Mucosa of descending colon (tissue), 3 donors: Measurements from ENCODE around the gene CSK. TPM values are rescaled to one million over a fixed set of nuclear protein-coding genes. Genes with fewer than 3 reads are reported as not detected.

Experiments used
- ATAC-seq: fragments of 200-7000 bp; cut with Tn5 transposase; one replicate; pipeline ENCODE4 v1.9.1; 2020; ENCODE audit warnings: mild to moderate bottlenecking, moderate library complexity
- DNase-seq, 3 donors: peaks; one replicate each; pipeline ENCODE4 v3.0.0-alpha.2; 2020
- H3K36me3 ChIP-seq: fragments of 200-600 bp; one replicate; pipeline ENCODE4 v1.8.0; 2021; ENCODE audit warnings: low read depth, mild to moderate bottlenecking
- H3K4me1 ChIP-seq: fragments of 200-600 bp; one replicate; pipeline ENCODE4 v1.8.0; 2021; ENCODE audit warnings: low read depth, mild to moderate bottlenecking
- H3K4me3 ChIP-seq: fragments of 200-600 bp; one replicate; pipeline ENCODE4 v1.8.0; 2021; ENCODE audit warnings: mild to moderate bottlenecking
- H3K9me3 ChIP-seq: fragments of 200-600 bp; one replicate; pipeline ENCODE4 v1.8.0; 2021; ENCODE audit warnings: mild to moderate bottlenecking
- intact Hi-C, 2 donors: fragments of 100-400 bp; cut with DNase I in 1 of 2; cut with micrococcal nuclease in 1 of 2; formaldehyde crosslinking; loops; one replicate each; pipeline versions ENCODE4 v1.11.0 to v1.11.1; 2022; cut with DNase I, micrococcal nuclease
- total RNA-seq, 3 donors: library from RNA; stranded (reverse); fragmentation: NEBNext Ultra II Directional in 2 of 3; extraction: Animal tissue kit (Norgen Biotek cat#: 25700) in 2 of 3; gene quantifications; one replicate each; pipeline versions ENCODE4 v1.2.1 to v1.2.4, GENCODE V29; 2021 to 2023
- TF ChIP-seq, protein P1 (sequence below): fragments of 200-600 bp; IDR thresholded peaks from one replicate; pipeline ENCODE4 v1.8.0; 2022; ENCODE audit warnings: antibody characterized with exemption, mild to moderate bottlenecking
- donor health status: DM: no; HTN: no; CAD: no; lungs with moderate emphysema.
- donor health status: DM: no; HTN: no; CAD: no.
- donor health status: DM: no; HTN: yes; CAD: no.

CSK gene
- total RNA-seq, 3 donors from 2014 or later, result 66.2 to 103 (median 90.5) TPM

DNA sequence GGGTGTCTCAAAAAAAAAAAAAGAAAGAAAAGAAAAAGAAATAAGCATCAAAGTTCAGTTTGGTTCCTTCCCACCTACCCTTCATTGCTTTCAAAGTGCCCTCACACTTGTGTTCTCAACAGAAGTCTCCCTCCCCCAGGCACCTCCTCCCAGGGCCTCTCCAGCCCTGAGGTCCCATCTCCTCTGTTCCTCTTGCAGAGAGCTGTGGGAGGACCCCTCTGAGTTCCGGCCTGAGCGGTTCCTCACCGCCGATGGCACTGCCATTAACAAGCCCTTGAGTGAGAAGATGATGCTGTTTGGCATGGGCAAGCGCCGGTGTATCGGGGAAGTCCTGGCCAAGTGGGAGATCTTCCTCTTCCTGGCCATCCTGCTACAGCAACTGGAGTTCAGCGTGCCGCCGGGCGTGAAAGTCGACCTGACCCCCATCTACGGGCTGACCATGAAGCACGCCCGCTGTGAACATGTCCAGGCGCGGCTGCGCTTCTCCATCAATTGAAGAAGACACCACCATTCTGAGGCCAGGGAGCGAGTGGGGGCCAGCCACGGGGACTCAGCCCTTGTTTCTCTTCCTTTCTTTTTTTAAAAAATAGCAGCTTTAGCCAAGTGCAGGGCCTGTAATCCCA is 27.2 kb upstream of the CSK start:
- intact Hi-C loops, result no loop called here
- Histone ChIP-seq H3K36me3 (no peaks in the 10 kb centered on the region), H3K9me3 (no peaks in the 10 kb centered on the region), H3K4me3 (no peak overlapping the region), H3K4me1 (no peaks in the 10 kb centered on the region)
- TF ChIP-seq, protein P1, sequence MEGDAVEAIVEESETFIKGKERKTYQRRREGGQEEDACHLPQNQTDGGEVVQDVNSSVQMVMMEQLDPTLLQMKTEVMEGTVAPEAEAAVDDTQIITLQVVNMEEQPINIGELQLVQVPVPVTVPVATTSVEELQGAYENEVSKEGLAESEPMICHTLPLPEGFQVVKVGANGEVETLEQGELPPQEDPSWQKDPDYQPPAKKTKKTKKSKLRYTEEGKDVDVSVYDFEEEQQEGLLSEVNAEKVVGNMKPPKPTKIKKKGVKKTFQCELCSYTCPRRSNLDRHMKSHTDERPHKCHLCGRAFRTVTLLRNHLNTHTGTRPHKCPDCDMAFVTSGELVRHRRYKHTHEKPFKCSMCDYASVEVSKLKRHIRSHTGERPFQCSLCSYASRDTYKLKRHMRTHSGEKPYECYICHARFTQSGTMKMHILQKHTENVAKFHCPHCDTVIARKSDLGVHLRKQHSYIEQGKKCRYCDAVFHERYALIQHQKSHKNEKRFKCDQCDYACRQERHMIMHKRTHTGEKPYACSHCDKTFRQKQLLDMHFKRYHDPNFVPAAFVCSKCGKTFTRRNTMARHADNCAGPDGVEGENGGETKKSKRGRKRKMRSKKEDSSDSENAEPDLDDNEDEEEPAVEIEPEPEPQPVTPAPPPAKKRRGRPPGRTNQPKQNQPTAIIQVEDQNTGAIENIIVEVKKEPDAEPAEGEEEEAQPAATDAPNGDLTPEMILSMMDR, result no peak
- no peak for DNase-seq
- ATAC-seq, result no peak

DNA sequence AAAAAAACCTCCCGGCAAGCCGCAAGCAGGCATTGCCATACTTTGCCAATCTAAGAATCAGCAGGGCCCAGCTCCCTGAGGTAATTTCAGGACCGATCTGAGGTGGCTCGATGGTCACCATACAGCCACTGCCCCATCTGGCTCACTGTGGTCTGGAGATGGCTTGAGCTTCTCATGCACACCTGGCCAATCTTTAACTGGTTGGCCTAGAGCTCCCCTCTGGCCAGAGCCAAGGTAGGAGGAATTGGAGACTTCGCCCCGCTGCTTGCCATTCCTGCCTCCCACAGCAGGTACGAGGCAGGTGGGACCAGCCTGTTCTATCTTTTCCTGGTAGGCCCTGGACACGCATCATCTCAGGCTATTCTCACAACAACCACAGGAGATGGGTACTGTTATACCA is 23.1 kb upstream of the CSK start:
- intact Hi-C loops, result no loop called here
- TF ChIP-seq, protein P1, result no peak
- no peak for ATAC-seq
- Histone ChIP-seq H3K9me3 (no peaks in the 10 kb centered on the region), H3K36me3 (no peaks in the 10 kb centered on the region), H3K4me3 (no peak overlapping the region), H3K4me1 (no peaks in the 10 kb centered on the region)
- no peak for DNase-seq

DNA sequence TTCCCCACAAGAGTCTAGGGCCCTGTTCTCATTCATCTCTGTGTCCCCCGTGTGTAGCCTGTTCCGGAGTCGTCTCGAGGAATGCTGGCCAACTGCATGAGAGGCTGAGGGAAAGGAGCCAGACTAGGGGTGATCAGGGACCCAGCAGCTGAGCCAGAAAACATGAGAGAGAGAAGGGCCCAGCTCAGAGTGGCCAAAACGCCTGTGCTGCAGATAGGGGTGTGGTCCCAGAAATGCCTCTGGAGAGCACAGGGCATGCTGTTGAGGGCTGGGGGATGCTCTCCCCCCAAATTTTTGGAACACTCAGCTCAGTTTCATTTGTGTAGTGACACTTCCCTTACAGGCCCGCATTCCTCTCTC is 19.1 kb upstream of the CSK start:
- intact Hi-C loops, result loop anchor here in 1 of 2 donors (10.0 kb wide), 1 partner anchor 388 kb away; no protein-coding TSS in a partner anchor
- Histone ChIP-seq H3K4me1 (no peaks in the 10 kb centered on the region), H3K36me3 (no peaks in the 10 kb centered on the region), H3K4me3 (no peak overlapping the region), H3K9me3 (no peaks in the 10 kb centered on the region)
- TF ChIP-seq, protein P1, result no peak
- ATAC-seq (no peak), DNase-seq (no peak)

DNA sequence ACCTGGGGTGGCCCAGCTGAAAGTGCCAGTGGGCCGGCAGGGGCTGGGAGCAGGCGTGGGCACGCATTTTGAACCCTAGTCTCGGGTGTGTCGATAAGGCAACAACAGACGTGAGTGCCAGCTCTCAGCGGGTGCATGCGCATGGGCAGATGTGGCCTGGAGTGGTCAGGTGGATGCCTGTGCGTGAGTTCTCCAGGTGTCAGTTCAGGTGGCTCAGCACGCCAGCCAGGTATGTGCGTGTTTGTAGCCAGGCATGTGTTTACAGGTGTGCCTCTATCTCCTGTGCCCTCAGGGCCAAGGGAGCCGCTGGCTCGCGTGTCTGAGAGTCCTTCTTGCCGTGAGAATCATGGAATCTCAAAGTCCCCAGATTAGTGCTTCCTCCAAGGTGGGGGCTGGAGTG is 18.5 kb upstream of the CSK start:
- peak; percentile 32 for ATAC-seq
- TF ChIP-seq, protein P1, result no peak
- H3K4me3 ChIP-seq, result no peak overlapping the region
- H3K9me3 ChIP-seq, result no peaks in the 10 kb centered on the region
- no peaks in the 10 kb centered on the region for H3K4me1 ChIP-seq
- H3K36me3 ChIP-seq, result no peaks in the 10 kb centered on the region
- intact Hi-C loops, result loop anchor here in 1 of 2 donors (10.0 kb wide), 1 partner anchor 389 kb away; no protein-coding TSS in a partner anchor
- DNase-seq, result peak in 2 of 3 donors; percentile 23 to 54

DNA sequence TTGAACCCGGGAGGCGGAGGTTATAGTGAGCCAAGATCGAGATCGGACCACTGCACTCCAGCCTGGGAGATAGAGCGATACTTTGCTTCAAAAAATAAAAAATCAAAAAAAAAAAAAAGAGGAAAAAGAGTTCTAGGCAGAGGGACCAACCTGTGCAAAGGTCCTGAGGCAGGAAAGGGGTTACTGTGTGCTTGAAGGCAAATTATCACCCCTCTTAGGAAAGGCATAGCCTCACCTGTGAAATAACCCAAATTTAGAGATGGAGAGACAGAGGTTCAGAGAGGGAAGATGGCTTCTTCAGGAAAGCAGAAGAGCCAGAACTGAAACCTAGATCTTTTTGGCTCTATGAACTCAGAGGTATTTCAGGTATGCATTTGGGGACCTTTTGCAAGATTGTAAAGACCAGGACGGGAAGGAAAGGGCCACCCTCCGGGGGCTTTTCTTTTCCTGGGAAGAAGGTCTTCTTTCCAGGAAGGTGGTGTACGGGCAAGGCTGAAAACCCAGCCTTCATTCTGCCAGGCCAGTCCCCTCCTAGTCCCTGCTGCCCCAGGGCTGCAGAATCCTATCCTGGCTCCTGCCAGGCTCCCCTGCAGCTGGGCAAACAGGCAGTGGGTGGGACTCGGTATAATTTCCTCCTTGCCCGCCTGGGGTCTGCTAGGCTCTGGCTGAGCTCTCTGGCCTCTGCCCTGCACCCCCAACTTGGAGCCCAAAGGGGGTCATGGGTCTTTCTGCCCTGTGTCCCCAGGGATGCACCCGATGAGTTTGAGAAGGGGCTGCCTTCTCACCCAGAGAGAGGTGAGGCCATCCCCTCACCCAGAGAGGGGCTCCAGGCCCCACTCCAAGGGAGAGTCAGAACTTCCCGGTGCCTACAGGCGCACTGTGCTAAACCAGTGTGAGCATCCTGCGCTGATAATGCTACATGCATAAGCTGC is 14.4 kb upstream of the CSK start:
- intact Hi-C loops, result loop anchor here (2.0 to 10.0 kb wide), 2 partner anchors 133 to 393 kb away; no protein-coding TSS in a partner anchor
- TF ChIP-seq, protein P1, result no peak

More for the DNA sequence above, 14.4 kb upstream of the CSK start:
- ATAC-seq (no peak), DNase-seq (no peak)
- Histone ChIP-seq H3K4me1 (peaks cover 8% of the 10 kb centered on the region), H3K4me3 (no peak overlapping the region), H3K36me3 (no peaks in the 10 kb centered on the region), H3K9me3 (no peaks in the 10 kb centered on the region)
